Measurements from ENCODE around the gene TMC8.

TMC8 gene

DNA sequence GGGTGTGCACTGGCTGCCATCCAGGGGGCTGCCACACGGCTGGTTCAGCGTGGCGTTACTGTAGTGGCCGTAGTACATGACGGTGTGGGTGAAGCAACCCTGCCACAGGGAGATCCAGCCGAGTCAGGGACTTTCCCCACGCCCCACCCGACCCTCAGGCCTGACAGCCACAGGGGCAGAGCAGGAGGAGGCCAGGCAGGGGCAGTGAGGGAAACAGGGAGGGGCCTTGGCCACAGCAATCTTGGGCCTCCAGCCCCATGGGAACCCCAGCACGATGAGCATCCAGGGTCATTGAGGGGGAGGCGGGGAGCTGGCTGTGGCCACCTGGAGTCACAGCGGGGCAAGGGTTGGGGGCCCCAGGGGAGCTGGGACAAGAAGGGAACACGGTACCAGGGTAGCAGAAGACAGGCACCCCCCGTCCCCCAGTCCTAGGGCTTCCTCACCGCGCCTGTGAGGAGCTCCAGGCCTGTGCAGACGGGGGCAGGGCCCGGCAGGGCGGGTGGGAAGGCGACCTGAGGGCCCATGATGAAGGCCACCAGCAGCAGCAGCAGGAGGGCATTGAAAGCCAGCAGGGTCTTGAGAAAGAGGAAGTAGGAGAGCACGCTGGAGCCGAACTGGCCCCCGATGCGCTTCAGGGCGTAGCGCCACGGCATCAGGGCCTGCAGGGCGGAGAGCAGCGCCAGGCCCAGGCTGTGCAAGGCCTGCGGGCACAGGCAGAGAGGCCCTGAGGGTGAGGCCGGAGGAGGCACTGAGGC is 6.3 kb upstream of the TMC8 start:
- no peak for DNase-seq (ENCODE audit: low read depth)

DNA sequence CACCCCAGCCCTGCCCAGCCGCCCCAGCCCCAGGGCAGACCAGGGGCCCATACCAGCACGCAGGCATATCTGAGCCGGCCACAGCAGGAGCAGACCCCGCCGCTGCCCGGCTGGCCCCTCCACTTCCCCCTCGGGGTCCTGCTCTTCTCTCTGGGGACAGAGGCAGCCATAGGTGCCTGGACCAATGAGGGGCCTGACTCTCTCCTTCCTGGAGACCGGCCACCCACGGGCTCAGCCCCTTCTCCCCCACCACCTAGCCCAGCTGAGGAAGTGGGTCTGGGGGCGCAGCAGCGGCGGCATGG is 5.8 kb upstream of the TMC8 start:
- no peak for DNase-seq (ENCODE audit: low read depth)

DNA sequence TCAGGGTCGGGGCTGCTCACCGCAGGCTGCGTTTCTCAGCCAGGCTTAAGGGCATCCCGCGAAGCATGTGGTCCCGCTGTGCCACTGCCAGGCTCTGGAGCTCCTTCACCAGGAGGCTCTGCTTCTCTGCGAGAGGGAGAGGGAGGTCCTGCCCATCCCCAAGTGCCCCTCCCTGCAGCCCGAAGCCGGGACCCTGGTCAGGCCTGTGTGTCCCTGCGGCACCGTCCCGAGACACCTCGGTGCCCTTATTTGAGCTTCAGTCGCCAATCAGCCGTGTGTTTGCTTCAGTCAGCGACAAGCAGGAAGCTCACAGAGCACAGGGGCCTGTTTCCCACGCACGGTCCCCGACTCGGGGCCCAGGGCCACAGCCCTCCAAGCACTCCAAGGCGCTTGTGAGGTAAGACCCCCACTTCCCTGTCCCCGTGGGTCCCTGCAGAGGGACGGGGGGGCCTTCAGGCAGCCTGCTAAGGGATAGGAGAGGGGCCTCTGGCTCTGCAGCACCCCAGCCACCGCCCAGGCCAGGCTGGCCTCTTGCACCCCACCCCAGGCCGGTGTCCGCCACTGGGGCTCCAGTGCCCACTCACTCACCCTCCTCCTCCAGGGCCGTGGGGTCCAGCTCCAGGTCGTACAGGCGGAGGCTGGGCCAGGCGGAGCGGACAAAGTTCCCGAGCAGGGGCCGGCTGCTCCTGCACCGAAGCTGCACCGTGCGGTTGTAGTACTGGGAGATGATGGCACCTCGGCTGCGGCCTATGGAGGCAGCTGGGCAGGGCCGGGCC is 5.2 kb upstream of the TMC8 start:
- DNase-seq (ENCODE audit: low read depth) = no peak

DNA sequence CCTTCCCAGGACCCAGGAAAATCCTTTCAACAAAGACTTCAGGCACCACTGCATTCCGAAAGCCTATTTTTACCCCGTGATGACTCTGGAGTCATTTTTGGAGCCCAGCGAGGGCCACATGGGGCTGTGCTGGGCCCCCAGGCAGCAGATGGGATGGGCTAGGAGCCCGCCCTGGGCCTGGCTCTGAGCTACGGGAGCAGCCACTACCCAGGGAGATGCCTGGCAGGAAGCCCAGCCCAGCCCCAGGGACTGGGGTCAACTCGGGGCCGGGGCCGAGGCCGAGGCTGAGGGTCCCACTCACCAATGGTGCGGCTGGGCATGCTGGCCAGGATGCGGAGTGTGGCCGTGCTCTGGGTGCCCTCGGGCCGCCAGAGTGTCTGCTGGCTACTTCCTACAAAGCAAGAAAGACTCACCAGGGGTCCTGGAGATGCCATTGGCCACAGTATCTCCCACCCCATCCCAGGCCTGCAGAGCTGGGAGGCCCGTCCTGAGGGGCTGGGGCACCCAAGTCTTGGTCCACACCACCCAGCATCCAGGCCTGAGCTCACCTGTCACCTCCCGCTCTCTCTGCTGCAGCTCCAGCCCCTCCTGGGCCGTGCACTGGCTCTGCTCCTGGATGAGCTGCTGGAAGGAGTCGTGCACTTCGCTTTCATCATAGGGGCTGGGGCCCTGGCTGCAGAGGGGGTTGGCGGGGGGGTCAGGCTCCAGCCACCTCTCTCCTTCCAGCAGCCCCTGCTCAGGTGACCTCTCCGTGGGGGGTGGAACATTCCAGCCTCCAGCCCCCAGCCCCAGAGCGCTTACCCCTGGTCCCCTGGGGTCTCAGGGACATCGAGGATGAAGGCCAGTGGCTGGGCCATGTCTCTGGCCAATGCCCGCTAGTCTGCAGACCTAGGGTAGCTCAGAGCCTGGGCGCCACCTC is 4.3 kb upstream of the TMC8 start:
- DNase-seq (ENCODE audit: low read depth) = no peak

DNA sequence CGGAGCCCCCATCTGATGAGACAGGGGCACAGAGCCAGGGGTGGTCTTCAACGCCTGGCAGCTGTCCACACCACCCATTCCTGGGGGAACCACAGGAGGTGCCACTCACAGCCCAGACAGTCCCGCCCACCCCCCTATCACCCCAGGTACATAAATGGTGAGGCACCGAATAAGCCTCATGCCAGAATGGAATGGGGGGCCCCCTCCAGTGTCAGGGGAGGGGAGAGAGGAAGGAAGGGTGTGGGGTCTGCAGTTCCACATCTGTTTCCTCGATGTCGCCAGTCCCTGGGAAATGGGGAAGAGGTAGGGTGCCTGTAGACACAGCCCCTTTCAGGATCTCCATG is 3.7 kb upstream of the TMC8 start:
- no peak for DNase-seq (ENCODE audit: low read depth)

DNA sequence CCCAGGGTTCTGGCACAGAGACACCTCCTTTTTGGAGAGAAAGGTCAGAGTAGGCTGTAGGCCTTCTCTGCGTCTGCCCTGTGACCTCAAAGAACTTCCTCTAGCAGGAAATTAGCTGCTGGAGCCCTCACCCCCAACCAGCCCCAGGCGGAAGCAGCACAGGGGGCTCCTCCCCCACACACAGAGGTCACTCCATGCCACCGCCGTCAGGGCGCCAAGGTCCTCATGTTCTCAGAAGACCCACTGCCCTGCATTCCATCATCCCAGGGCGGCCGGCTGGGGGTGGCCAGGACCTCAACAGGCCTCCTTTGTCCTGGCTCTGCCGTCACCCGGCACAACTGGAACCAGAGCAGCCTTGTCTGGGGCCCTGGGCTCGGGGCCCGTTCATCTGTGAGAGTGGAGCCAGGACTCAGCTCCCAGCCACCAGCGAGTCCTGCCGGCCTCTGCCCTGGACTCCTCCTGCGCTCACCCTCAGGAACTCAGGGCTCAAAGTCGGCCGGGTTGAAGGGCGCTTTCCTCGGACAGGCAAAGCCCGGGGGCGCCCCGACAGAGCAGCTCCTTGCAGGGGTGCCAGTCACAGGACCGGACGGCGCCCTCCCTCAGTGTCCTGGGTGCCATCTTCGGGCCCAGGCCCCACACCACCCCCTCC is 3.2 kb upstream of the TMC8 start:
- DNase-seq (ENCODE audit: low read depth) = no peak

DNA sequence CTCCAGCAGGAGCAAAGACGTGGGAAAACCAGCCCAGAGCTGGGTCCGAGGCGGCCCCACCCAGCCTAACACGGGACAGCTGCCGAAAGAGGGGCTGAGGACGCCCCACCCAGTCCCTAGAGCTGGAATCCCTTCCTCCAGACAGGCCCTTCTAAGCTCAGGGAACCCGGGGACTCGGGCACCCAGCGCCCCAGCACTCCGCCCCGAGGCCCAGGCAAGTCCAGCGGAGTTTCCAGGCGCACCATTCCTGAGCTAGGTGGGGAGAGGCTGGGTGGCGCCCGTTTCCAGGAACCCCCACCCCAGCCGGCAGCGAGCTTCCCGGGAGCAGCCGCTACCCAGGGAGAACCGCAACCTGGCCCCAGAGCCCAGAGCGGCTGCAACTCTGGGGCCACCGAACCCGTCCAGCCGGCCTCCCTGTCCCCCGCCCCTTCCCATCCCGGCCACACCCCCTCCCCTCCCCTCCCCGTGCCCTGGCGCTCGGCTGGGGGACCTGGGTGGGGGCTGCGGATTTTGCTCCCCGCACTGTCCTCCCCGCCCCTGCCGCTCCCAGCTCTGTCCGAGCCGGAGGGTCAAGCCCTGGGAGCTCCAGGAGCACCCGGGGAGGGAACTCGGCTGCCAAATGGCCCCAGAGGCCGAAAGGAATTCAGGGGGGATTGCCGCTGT is 2.6 kb upstream of the TMC8 start:
- no peak for DNase-seq (ENCODE audit: low read depth)

DNA sequence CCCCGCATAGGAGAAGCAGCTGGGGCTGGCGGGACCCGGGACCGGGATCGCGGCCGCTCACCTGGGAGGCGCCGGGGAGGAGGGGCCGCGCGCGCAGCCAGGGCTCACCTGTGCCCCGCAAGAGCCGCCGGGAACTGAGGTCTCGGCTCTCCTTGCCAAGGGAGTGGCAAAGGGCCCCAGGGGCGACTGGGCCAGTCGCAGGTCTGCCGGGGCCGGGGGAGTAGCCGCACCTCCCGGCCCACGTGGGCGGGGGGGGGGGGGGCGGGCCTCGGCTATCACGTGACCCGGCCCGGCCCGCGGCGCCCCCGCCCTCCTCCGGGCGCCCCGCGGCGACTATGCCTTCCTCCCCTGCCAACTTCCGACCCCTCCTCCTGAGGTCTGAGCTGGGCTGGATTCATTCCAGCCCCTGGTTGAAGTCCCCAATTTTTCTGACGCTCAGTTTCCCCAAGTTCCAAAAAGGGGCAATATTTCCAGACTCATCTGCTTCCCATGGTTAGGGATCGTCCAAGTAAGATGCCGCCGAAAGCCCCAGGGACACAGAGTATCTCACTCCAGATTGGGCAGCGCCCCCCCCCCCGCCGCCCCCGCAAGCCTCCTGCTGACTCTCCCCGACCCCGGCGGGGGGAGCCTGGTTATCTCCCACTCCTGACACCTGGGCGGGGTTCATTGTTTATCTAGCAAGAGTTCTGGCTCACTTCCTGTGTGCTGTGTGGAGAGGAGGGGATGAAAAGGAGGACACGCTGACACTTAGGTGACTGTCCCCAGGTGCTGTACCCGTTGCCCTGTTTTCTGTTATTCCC is 1.8 kb upstream of the TMC8 start, which contains the start of gene TMC6:
Gene TMC6 (minus strand): TSS at position 205 of the 800 bp plus-strand sequence. CDS start 1,923 bp downstream, outside the sequence.
- DNase-seq (ENCODE audit: low read depth) = no peak

DNA sequence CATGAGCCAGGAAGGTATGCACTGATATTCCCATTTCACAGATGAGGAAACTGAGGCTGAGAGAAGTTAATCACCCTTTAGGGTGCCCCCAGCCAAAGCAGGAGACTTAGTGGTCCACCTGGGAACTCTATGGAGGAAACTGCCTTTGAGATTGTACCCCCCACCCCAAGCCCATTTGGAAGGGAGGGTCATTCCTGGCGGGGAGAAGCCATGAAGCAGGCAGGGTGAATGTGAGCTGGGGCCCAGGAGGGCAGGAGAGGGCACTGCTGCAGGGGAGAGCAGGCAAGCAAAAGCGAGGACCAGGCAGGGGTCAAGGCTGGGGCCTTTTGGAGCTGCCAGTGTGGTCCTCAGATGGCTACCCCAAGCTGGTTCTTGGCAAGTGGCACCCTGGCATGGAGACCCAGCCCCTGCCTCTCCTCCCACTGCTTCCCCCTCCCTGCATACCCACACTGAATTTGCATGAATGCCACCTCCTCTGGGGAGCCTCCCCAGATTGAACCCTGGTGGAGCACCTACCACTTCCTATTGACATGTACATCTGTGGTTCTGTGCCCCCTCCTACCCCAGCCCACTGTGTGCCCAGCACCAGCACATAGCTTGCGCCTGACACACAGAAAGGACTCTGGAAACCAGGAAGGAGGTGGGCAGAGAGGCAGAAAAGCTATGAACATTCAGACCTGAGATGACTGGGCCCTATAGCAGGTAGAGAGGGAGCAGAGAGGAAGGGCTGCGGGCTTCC is 1.1 kb upstream of the TMC8 start:
- DNase-seq (ENCODE audit: low read depth) = no peak

DNA sequence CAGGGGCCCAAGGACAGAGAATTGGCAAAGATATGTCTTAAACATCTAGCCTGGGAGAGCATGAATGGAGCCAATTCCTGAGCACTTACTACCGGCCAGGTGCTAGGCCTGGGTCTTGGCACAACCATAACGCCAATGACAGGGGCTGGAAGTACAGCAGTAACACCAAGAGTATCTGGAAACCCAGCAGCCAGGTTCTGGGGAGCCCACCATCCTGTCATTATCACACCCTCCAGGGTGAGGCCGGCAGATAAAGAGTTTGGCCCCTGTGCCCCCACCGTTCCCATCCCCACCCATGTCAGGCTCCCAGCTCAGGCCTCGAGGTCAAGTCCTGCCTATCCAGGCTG is 508 bp upstream of the TMC8 start:
- DNase-seq (ENCODE audit: low read depth) = no peak

DNA sequence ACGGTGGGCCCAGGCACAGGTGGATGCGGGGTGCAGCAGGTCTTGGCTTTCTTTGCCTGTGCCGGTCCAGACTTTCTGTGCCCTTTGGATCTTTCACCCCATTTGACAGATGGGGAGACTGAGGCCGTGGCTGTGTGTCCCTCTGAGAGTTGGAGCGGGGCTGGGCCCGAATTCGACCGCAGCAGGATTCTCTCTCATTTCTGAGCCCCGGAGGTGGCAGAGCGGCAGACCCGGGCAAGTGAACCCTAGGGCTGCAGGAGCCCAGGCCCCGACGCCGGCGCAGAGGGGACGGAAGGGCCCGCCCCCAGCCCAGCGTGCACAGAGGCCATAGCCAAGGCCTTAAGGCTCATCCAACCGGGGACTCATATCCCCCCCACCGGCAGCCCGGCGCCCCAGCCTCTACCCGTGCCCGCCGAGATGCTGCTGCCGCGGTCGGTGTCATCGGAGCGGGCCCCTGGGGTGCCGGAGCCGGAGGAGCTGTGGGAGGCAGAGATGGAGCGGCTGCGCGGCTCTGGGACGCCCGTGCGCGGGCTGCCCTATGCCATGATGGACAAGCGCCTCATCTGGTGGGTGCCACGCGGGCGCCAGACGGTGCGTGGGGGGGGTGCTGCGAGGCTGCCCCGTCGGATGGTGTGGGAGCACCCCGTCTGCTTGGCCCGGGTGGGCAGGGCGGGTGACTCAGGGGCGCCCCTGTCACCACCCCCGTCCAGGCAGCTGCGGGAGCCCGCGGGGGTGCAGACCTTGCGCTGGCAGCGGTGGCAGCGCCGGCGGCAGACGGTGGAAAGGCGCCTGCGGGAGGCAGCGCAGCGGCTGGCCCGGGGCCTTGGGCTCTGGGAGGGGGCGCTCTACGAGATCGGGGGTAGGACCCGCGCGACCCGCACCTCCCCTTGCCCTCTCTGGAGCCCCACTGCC is 857 bp downstream of the TMC8 start:
- no peak for DNase-seq (ENCODE audit: low read depth)

DNA sequence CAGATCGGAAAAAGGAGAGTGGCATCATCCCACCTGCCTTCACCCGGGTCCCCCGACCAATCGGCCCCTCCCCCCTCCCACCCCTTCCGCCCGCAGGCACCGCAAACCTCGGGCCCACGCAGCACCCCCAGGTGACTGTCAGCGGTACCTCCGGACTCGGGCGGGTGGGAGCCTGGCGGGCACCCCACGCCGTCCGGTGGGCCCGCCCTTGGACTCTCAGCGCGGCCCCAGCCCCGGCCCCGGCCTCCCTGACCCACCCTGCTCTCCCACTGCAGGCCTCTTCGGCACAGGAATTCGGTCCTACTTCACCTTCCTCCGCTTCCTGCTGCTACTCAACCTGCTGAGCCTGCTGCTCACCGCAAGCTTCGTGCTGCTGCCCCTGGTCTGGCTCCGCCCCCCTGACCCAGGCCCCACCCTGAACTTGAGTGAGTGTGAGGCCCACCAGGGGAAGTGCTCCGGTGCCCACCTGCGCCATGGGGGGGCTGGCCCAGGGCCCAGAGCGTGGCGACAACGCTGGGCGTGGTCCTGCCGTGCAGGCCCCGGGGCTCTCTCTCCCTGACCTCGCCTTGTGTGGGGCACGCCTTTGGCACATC is 1.6 kb downstream of the TMC8 start:
- no peak for DNase-seq (ENCODE audit: low read depth)

DNA sequence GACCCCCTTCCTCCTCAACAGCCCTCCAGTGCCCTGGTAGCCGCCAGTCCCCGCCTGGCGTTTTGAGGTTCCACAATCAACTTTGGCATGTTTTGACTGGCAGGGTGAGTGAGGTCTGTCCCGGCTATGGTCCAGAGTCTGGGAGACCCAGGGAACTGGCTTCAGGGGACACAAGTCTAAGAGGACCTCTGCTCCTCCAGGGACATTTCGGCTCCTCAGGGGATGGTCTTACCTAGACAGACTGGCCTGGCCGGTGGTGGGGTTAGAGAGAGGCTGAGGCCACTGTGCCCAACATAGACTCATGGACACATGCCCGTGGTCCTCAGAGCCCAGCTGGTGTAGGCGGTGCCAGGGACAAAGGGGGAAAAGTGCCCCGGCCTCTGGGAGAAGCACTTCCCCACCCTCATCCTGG is 2.2 kb downstream of the TMC8 start:
- no peak for DNase-seq (ENCODE audit: low read depth)

DNA sequence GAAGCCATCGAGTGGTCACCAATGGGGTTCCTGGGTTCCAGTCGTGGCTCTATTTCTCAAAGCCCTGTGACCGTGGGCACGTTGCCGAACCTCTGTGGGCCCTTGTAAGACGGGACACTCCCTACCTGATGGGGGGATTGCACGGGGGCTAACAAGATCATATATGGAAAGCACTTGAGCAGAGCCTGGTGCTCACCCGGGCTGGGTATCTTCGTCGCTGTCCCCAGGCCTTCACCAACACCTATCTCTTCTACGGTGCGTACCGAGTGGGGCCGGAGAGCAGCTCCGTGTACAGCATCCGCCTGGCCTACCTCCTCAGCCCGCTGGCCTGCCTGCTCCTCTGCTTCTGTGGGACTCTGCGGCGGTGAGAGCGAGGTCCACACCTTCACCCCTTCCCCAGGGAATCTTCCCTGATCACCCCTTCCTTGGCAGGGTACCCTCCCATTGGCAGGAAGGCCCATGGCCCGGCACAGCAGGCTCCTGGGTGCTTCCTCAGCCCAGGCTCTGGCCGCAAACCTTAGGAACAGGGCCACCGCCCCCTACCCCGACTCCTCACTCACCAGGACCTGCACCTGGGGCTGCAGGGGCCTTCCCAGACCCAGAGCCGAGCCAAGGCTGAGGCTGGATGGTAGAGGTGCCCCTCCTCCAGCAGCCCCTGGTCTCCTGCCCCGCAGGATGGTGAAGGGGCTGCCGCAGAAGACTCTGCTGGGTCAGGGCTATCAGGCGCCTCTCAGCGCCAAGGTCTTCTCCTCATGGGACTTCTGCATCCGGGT is 2.8 kb downstream of the TMC8 start:
- no peak for DNase-seq (ENCODE audit: low read depth)

DNA sequence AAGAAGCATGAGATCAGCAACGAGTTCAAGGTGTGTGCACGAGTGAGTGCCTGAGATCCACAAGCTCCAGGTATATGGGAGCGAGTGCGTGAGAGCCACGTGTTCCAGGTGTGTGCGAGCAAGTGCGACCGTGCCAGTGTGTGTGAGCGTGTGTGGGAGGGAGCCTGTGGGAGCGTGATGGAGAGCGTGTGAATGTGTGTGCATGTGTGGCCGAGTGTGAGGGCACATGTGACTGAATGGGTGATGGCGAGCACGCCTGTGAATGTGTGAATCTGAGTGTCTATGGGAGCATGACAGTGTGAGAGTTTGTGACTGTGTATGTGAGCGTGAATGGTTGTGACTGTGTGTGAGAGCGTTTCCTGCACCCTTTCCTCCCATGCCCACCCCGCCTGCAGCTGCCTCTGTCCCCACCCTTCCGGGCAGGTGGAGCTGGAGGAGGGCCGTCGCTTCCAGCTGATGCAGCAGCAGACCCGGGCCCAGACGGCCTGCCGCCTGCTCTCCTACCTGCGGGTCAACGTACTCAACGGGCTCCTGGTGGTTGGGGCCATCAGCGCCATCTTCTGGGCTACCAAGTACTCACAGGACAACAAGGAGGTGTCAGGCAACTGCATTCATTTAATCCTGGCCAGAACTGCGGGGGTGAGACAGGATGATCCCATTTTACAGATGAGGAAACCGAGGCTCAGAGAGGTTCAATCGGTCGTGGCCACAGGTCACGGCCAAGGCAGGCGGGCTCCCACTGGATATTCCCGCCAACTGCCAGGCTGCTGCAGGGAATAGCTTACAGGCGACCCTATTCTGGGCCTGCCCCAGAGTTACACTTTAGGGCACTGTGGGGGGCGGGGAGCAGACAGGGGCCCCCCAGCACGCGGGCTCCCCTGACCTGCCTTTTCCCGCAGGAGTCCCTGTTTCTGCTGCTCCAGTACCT is 3.7 kb downstream of the TMC8 start:
- peak; percentile 65 for DNase-seq (ENCODE audit: low read depth)

DNA sequence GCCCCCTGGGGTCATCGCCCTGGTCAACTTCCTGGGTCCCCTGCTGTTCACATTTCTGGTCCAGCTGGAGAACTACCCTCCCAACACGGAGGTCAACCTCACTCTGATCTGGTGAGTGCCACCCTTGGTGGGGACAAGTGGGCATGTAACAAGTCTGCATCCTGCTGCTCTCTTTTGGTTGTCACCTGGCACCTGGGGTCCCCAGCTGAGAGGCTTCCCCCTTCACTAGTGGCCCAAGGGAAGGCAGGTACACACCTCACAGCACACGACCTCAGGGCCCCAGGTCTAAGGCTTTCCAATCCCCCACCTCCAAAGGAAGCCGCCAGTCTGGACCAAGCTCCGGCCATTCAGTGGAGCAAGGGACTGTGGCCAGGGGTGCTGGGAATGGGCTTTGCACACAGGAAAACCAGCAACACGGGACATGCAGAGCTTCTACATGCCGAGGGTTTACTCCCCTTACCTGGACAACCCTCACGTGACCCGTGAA is 4.4 kb downstream of the TMC8 start:
- DNase-seq (ENCODE audit: low read depth) = no peak

Data from stimulated activated CD8-positive, alpha-beta memory T cell treated with anti-CD3 and anti-CD28 coated beads, Interleukin-12 subunit alpha, Interleukin-12 subunit beta, amount 100 ng/mL, for 1 hour (primary cell).